AG10803 (cell line): Measurements from ENCODE around the gene UVSSA.

Experiments
- DNase-seq: peaks from one replicate; pipeline ENCODE4 v3.0.0; 2010; ENCODE audit warnings: low read depth
- H3K4me3 ChIP-seq: 2 replicates; pipeline ENCODE4 v1.5.1; 2011; ENCODE audit warnings: mild to moderate bottlenecking, low read length, control low read depth
- TF ChIP-seq, protein P1 (sequence below): conservative IDR thresholded peaks from 2 replicates; pipeline ENCODE4 v1.5.1; 2011; ENCODE audit warnings: mild to moderate bottlenecking, low read length, control low read depth, inconsistent platforms

The UVSSA gene

GRCh38 chr4:1373892-1374705, 27.1 kb downstream of the UVSSA start:
- no peak overlapping the region for H3K4me3 ChIP-seq
- DNase-seq: no peak
- TF ChIP-seq, protein P1, sequence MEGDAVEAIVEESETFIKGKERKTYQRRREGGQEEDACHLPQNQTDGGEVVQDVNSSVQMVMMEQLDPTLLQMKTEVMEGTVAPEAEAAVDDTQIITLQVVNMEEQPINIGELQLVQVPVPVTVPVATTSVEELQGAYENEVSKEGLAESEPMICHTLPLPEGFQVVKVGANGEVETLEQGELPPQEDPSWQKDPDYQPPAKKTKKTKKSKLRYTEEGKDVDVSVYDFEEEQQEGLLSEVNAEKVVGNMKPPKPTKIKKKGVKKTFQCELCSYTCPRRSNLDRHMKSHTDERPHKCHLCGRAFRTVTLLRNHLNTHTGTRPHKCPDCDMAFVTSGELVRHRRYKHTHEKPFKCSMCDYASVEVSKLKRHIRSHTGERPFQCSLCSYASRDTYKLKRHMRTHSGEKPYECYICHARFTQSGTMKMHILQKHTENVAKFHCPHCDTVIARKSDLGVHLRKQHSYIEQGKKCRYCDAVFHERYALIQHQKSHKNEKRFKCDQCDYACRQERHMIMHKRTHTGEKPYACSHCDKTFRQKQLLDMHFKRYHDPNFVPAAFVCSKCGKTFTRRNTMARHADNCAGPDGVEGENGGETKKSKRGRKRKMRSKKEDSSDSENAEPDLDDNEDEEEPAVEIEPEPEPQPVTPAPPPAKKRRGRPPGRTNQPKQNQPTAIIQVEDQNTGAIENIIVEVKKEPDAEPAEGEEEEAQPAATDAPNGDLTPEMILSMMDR: no peak

- TF ChIP-seq, protein P1: no peak
- H3K4me3 ChIP-seq: no peak overlapping the region
- no peak for DNase-seq
Observed at GRCh38 chr4:1374706-1375045, 27.7 kb downstream of the UVSSA start.

DNA sequence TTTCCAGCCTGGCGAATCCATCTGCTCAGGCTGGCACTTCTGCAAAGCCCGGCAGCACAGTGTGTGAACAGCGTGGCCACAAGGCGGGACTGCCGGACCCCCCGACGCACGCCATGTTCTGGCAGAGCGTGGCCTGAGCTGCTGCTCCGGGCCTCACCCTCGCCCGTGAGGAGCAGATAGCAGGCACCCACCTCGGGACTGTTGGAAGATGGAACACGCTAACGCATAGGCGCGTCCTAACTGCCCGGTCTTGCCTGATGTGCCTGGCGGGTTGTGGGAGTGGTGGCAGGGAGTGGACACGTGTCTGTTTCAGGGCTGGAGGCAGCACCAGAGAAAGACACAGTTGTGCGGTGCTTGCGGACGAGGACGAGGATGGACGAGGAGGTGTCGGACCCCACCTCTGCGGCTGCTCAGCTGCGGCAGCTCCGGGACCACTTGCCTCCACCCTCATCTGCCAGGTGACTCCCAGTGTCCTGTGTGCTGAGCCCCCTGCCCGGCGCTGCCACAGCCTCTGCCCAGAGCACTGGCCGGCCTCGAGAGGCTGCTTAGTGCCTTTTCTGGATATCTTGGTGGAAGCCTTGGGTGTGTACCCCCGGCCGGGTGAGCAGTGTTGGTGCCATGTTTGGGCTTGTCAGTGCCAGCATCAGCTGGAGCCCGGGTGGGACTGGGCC, 28.2 kb downstream of the UVSSA start:
- DNase-seq: no peak
- TF ChIP-seq, protein P1: no peak
- no peak overlapping the region for H3K4me3 ChIP-seq

GRCh38 chr4:1375761-1376322, 28.8 kb downstream of the UVSSA start:
- no peak overlapping the region for H3K4me3 ChIP-seq
- no peak for DNase-seq
- TF ChIP-seq, protein P1: no peak

- no peak for DNase-seq
- TF ChIP-seq, protein P1: no peak
- no peak overlapping the region for H3K4me3 ChIP-seq
Observed at GRCh38 chr4:1376391-1376840, 29.4 kb downstream of the UVSSA start.

GRCh38 chr4:1376841-1377605, 30.0 kb downstream of the UVSSA start:
- TF ChIP-seq, protein P1: no peak
- no peak overlapping the region for H3K4me3 ChIP-seq
- DNase-seq: no peak
